BJ (cell line): ENCODE data around the gene STXBP6. TPM values are rescaled to one million over a fixed set of nuclear protein-coding genes. Genes with fewer than 3 reads are reported as not detected.
A peak's percentile ranks its signal among the peaks of the same experiment; 100 is the strongest.

Experiments used
- CTCF ChIA-PET: fragments of 350-600 bp; formaldehyde crosslinking; extraction: SDS; loops from one replicate; lab custom pipeline; 2021; ENCODE audit warnings: antibody characterized with exemption, inconsistent platforms; lab: Yijun Ruan, JAX
- POLR2A ChIA-PET: fragments of 300-600 bp; sonication (Branson Sonifier 250); formaldehyde crosslinking; extraction: SDS; loops from one replicate; lab custom pipeline; 2021; ENCODE audit warnings: antibody characterized with exemption; lab: Charles Lee
- DNase-seq: peaks from one replicate; pipeline ENCODE4 v3.0.0-alpha.2; 2011; ENCODE audit warnings: low read depth
- H3K27me3 ChIP-seq: 2 replicates; pipeline ENCODE4 v1.6.0; 2011; ENCODE audit warnings: low read length; ENCODE audit not compliant: control insufficient read depth, insufficient read depth
- H3K36me3 ChIP-seq: 2 replicates; pipeline ENCODE4 v1.5.1; 2011; ENCODE audit warnings: low read length; ENCODE audit not compliant: control insufficient read depth, insufficient read depth
- H3K4me3 ChIP-seq: 2 replicates; pipeline ENCODE4 v1.5.1; 2011; ENCODE audit warnings: low read depth, mild to moderate bottlenecking, control low read depth, low read length
- CTCF ChIP-seq: IDR thresholded peaks from 2 replicates; pipeline ENCODE4 v1.5.1; 2011; ENCODE audit warnings: low read depth, mild to moderate bottlenecking, control low read depth, inconsistent platforms, low read length, moderate library complexity; ENCODE audit not compliant: insufficient read depth
- polyA plus RNA-seq: library from polyadenylated mRNA; depleted of rRNA; stranded (reverse); fragments of >200 nt; gene quantifications from 2 replicates; pipeline ENCODE4 v1.2.3, GENCODE V29; 2011

Gene STXBP6
- polyA plus RNA-seq, 1 experiment: 12.1 TPM

GRCh38 chr14:25001601-25002000 lies 48.3 kb downstream of the STXBP6 start:
- no peak for TF ChIP-seq CTCF
- Histone ChIP-seq H3K4me3 (no peak overlapping the region), H3K36me3 (no peaks in the 10 kb centered on the region), H3K27me3 (no peaks in the 10 kb centered on the region)
- peak; percentile 18 for DNase-seq
- ChIA-PET CTCF (interaction anchor here (0.9 to 1.2 kb wide), 2 partner anchors 10 to 12 kb away, joined by 3 to 4 read pairs; no protein-coding TSS in a partner anchor), POLR2A (no interaction called here)

- CTCF ChIA-PET: interaction anchor here (0.9 to 1.2 kb wide), 2 partner anchors 9 to 12 kb away, joined by 3 to 4 read pairs; no protein-coding TSS in a partner anchor
- POLR2A ChIA-PET: no interaction called here
- Histone ChIP-seq H3K27me3 (no peaks in the 10 kb centered on the region), H3K36me3 (no peaks in the 10 kb centered on the region), H3K4me3 (no peak overlapping the region)
- TF ChIP-seq CTCF: no peak
- no peak for DNase-seq
These were observed 48.8 kb downstream of the STXBP6 start for GRCh38 chr14:25001156-25001555.

- CTCF ChIA-PET: interaction anchor here (0.6 kb wide), 1 partner anchor 266 kb away, joined by 3 read pairs; no protein-coding TSS in a partner anchor
- H3K27me3 ChIP-seq: no peaks in the 10 kb centered on the region
- POLR2A ChIA-PET: no interaction called here
- TF ChIP-seq CTCF: no peak
- no peak overlapping the region for H3K4me3 ChIP-seq
- no peak for DNase-seq
- no peaks in the 10 kb centered on the region for H3K36me3 ChIP-seq
These were observed 50.8 kb downstream of the STXBP6 start for GRCh38 chr14:24999157-24999556.

- DNase-seq: no peak
- CTCF ChIA-PET: interaction anchor here (1.0 kb wide), 1 partner anchor 17 kb away, joined by 3 read pairs; no protein-coding TSS in a partner anchor
- POLR2A ChIA-PET: no interaction called here
- Histone ChIP-seq H3K36me3 (no peaks in the 10 kb centered on the region), H3K27me3 (no peaks in the 10 kb centered on the region), H3K4me3 (no peak overlapping the region)
- no peak for TF ChIP-seq CTCF
These were observed 52.8 kb downstream of the STXBP6 start for GRCh38 chr14:24996930-24997725.

GRCh38 chr14:24995016-24995415 lies 54.9 kb downstream of the STXBP6 start:
- Histone ChIP-seq H3K4me3 (no peak overlapping the region), H3K27me3 (no peaks in the 10 kb centered on the region), H3K36me3 (no peaks in the 10 kb centered on the region)
- TF ChIP-seq CTCF: no peak
- ChIA-PET POLR2A (no interaction called here), CTCF (no interaction called here)
- DNase-seq: no peak
